Breast epithelium (tissue), 3 donors: ENCODE measurements around the gene BSN.

Experiments used
- POLR2A ChIP-seq: fragments of 450-650 bp; IDR thresholded peaks from one replicate; pipeline ENCODE4 v1.6.1; 2016; ENCODE audit warnings: antibody characterized with exemption, mild to moderate bottlenecking, moderate library complexity
- POLR2AphosphoS5 ChIP-seq, 3 donors: sonication (generic); formaldehyde crosslinking; IDR thresholded peaks; one replicate each; pipeline ENCODE4 v1.6.1; 2017; ENCODE audit warnings: antibody characterized with exemption in 3 of 3
- TF ChIP-seq, protein P1 (sequence below), 3 donors: fragments of 450-650 bp; IDR thresholded peaks; one replicate each; pipeline ENCODE4 v1.5.1; 2016 to 2017; ENCODE audit warnings: antibody characterized with exemption in 3 of 3, mild to moderate bottlenecking in 3 of 3, moderate library complexity in 3 of 3

DNA sequence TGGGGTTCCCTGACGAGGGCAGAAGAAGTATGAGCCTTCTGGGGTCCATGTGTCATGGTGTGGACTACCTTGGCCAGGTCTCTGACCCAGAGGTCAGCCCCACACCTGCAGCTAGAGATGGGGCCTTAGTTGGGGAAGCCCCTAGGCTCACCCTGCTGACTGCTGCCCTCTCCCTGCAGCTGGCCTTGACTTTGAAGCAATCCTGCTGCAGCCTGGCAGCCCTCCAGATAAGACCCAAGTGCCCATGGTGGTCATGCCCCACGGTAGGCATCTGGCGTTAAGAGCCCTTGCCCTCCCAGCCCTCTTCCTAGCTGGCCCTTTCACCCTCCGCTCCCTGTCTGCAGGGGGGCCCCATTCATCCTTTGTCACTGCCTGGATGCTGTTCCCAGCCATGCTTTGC, 127.3 kb downstream of the BSN start:
- TF ChIP-seq, protein P1, sequence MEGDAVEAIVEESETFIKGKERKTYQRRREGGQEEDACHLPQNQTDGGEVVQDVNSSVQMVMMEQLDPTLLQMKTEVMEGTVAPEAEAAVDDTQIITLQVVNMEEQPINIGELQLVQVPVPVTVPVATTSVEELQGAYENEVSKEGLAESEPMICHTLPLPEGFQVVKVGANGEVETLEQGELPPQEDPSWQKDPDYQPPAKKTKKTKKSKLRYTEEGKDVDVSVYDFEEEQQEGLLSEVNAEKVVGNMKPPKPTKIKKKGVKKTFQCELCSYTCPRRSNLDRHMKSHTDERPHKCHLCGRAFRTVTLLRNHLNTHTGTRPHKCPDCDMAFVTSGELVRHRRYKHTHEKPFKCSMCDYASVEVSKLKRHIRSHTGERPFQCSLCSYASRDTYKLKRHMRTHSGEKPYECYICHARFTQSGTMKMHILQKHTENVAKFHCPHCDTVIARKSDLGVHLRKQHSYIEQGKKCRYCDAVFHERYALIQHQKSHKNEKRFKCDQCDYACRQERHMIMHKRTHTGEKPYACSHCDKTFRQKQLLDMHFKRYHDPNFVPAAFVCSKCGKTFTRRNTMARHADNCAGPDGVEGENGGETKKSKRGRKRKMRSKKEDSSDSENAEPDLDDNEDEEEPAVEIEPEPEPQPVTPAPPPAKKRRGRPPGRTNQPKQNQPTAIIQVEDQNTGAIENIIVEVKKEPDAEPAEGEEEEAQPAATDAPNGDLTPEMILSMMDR (IDR thresholded peaks at IDR 0.05): no peak
- TF ChIP-seq POLR2A: no peak
- no peak for TF ChIP-seq POLR2AphosphoS5 (IDR thresholded peaks at IDR 0.05)
